H1 (cell line): ENCODE data around the gene CBX2.

Source experiments
- CTBP2 ChIP-seq: IDR thresholded peaks from 2 replicates; pipeline ENCODE4 v1.7.0; 2011; ENCODE audit warnings: borderline replicate concordance, mild to moderate bottlenecking, moderate library complexity, mixed read lengths, low read length; ENCODE audit not compliant: insufficient read depth, insufficient read length
- EP300 ChIP-seq, 2 experiments: IDR thresholded peaks; 1 replicate in 1 of 2; 2 replicates in 1 of 2; pipeline ENCODE4 v1.6.1; 2011 to 2012; ENCODE audit warnings: low read depth in 2 of 2, low read length in 2 of 2, mild to moderate bottlenecking in 2 of 2, borderline replicate concordance in 1 of 2, inconsistent platforms in 1 of 2, moderate library complexity in 1 of 2
- GABPA ChIP-seq: IDR thresholded peaks from 2 replicates; pipeline ENCODE4 v1.6.1; 2011; ENCODE audit warnings: mild to moderate bottlenecking, low read length, moderate library complexity, borderline replicate concordance; ENCODE audit not compliant: insufficient read depth
- POLR2A ChIP-seq, 2 experiments: IDR thresholded peaks; 1 replicate in 1 of 2; 2 replicates in 1 of 2; pipeline ENCODE4 v1.6.1; 2011; ENCODE audit warnings: low read depth in 2 of 2, low read length in 2 of 2, mild to moderate bottlenecking in 2 of 2; ENCODE audit errors: control extremely low read depth in 1 of 2
- RAD21 ChIP-seq, 2 experiments: IDR thresholded peaks in 1 of 2; conservative IDR thresholded peaks in 1 of 2; 2 replicates each; pipeline ENCODE4 v1.6.1; 2011; ENCODE audit warnings: low read depth in 2 of 2, low read length in 2 of 2, improper control_type of control experiment in 1 of 2, inconsistent platforms in 1 of 2, mild to moderate bottlenecking in 1 of 2, moderate library complexity in 1 of 2
- RFX5 ChIP-seq: IDR thresholded peaks from 2 replicates; pipeline ENCODE4 v1.6.1; 2011; ENCODE audit warnings: low read depth, low read length, improper control_type of control experiment, borderline replicate concordance
- SRF ChIP-seq: IDR thresholded peaks from 2 replicates; pipeline ENCODE4 v1.6.1; 2011; ENCODE audit warnings: mild to moderate bottlenecking, low read depth, low read length, moderate library complexity
- TF ChIP-seq, protein P1 (sequence below), 3 experiments: IDR thresholded peaks; 1 replicate in 2 of 3; 2 replicates in 1 of 3; pipeline versions ENCODE4 v1.5.1 to v1.6.1; 2011; ENCODE audit warnings: low read length in 3 of 3, mild to moderate bottlenecking in 3 of 3, inconsistent platforms in 2 of 3, low read depth in 1 of 3, moderate library complexity in 1 of 3; ENCODE audit not compliant: insufficient read depth in 1 of 3; ENCODE audit errors: control extremely low read depth in 1 of 3
- TF ChIP-seq, protein P2 (sequence below): IDR thresholded peaks from 2 replicates; pipeline ENCODE4 v1.6.1; 2012; ENCODE audit warnings: inconsistent platforms
- TF ChIP-seq, protein P3 (sequence below): IDR thresholded peaks from 2 replicates; pipeline ENCODE4 v1.6.1; 2011; ENCODE audit warnings: low read length, improper control_type of control experiment

DNA sequence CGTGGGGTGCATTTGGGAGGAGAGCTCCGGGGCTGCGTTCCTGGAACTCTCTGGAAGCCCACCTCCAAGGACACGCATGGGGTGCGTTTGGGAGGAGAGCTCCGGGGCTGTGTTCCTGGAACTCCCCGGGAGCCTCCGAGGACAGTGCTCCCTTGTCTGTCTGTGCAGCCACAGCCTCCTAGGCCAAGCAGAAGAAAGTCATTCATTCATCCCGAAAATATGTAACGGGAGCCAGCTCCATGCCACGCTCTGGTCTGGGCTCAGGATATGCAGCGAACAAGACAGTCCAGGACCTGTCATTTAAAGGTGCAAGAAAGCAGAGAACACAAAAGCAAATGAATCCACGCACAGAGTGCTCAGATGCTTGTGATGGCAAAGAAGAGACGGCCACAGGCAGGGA is 39.3 kb upstream of the CBX2 start:
- TF ChIP-seq RAD21 (IDR thresholded peaks at IDR 0.05 in 1 of 2, conservative IDR thresholded peaks at IDR 0.05 in 1 of 2; ENCODE audit: low read depth in 2 of 2, low read length in 2 of 2) (no peak), GABPA (no peak), CTBP2 (no peak), EP300 (IDR thresholded peaks at IDR 0.05; ENCODE audit: borderline replicate concordance in 1 of 2, low read depth in 2 of 2, low read length in 2 of 2) (no peak), SRF (no peak), RFX5 (no peak), POLR2A (IDR thresholded peaks at IDR 0.05; ENCODE audit: control extremely low read depth in 1 of 2, low read depth in 2 of 2, low read length in 2 of 2) (no peak)
- TF ChIP-seq, protein P1, sequence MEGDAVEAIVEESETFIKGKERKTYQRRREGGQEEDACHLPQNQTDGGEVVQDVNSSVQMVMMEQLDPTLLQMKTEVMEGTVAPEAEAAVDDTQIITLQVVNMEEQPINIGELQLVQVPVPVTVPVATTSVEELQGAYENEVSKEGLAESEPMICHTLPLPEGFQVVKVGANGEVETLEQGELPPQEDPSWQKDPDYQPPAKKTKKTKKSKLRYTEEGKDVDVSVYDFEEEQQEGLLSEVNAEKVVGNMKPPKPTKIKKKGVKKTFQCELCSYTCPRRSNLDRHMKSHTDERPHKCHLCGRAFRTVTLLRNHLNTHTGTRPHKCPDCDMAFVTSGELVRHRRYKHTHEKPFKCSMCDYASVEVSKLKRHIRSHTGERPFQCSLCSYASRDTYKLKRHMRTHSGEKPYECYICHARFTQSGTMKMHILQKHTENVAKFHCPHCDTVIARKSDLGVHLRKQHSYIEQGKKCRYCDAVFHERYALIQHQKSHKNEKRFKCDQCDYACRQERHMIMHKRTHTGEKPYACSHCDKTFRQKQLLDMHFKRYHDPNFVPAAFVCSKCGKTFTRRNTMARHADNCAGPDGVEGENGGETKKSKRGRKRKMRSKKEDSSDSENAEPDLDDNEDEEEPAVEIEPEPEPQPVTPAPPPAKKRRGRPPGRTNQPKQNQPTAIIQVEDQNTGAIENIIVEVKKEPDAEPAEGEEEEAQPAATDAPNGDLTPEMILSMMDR (IDR thresholded peaks at IDR 0.05; ENCODE audit: control extremely low read depth in 1 of 3, insufficient read depth in 1 of 3, low read depth in 1 of 3, low read length in 3 of 3), result no peak
- TF ChIP-seq, protein P2, sequence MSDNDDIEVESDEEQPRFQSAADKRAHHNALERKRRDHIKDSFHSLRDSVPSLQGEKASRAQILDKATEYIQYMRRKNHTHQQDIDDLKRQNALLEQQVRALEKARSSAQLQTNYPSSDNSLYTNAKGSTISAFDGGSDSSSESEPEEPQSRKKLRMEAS, result no peak
- TF ChIP-seq, protein P3, sequence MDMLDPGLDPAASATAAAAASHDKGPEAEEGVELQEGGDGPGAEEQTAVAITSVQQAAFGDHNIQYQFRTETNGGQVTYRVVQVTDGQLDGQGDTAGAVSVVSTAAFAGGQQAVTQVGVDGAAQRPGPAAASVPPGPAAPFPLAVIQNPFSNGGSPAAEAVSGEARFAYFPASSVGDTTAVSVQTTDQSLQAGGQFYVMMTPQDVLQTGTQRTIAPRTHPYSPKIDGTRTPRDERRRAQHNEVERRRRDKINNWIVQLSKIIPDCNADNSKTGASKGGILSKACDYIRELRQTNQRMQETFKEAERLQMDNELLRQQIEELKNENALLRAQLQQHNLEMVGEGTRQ, result no peak
